Activated CD4-positive, alpha-beta T cell treated with anti-CD3 and anti-CD28 coated beads, Interleukin-2, Interleukin-6, amounts not matched to agents 100 ng/mL and 50 ng/mL, durations not matched to agents 16 hours and 8 hours (primary cell): ENCODE measurements around the gene POLR1G.
"Not testable (repeated sequence)": the region's sequence is repeated elsewhere in the genome, so short reads cannot be mapped to it uniquely, and the experiment has no call there.

Source experiments
- DNase-seq: peaks from one replicate; pipeline ENCODE4 v3.0.0-alpha.2; 2020

Gene POLR1G

DNA sequence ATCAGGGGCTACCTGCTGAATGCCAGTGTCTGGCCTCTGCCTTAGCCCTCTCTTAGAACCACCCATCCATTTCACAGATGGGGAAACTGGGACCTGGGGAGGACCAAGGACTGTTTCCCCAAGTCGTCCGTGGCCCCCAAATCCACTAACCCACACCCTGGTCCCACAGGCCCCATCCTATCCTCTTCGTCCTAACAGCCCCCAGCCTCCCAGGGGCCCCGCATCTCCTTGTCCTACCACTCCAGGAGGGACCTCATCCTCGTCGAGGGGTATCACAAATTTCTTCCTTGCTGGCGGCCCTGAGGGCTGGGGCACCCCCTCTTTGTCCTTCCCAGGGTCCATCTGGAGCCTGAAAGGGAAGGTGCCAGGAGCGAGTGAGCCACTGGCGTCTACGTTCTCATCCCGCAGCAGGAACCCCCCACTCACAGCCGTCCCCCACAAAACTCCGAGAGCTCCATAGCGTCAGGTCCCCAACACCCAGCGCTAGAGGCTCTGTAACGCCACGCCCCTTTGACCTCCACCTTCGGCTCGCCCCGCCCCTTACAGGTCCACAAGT is 16.7 kb downstream of the POLR1G start:
- DNase-seq = no peak

DNA sequence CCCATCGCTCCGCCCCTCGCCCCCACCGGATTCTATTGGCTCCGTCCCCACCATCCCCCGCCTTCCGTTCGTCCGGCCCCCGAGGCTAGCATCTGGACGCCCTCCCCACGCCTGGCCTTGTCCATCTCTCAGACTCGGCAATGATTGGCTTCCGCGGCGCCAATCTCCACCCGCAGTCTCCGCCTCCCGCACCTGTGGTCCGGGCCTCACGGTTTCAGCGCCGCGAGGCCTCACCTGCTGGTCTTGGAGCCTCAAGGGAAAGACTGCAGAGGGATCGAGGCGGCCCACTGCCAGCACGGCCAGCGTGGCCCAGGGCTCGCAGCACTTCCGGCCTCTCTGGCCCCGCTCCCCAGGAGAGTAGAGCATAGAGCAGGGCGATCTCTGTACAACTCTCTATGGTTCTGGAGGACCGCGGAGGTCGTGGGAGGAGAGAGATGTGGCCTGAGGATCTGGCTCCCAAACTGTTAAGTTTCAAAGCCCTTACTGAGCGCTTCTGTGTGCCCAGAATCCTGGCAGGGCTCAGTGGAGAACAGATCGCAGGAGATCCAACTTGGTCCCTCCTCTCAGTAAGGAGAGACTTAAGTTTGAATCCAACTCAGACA is 17.2 kb downstream of the POLR1G start, which contains the start of gene ERCC1:
Gene ERCC1, minus strand, starts transcription at position 329 of the 602 bp plus-strand sequence. CDS start 543 bp downstream, outside the sequence.
- peak; percentile 95 for DNase-seq

DNA sequence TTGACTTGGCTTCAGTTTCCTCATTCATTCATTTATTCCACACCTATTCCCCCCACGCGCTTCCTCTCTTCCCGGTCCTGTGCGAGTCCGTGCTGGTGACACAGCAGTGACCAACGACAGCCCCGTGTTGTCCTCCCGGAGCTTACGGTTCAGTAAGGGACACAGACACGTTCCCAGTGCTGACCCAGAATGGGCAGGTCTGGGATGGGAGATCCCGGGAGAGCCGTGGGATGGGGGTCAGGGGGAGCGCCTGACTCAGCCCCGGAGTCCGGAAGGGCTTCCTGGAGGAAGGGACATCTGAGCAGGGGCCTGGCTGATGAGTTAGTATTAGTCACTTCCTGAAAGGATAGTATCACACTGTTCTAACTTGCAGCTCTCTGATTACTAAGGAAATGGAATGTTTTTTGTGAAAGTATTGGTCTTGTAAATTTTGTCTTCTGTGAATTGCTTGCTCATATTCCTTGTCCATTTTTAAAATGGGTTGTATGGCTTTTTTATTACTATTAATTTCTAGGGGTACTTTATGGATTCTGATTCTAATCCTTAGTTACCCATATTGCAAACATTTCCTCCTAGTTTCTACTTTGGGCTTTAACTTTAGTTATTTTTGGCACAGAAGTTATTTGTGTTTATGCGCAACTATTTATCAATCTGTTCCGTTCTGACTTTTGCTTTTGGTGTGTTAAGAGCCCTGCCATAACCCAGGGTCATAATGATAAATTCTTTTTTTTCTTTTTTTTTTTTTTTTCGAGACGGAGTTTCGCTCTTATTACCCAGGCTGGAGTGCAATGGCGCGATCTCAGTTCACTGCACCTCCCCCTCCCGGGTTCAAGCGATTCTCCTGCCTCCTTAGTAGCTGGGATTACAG is 18.0 kb downstream of the POLR1G start:
- DNase-seq = peak; percentile 72

DNA sequence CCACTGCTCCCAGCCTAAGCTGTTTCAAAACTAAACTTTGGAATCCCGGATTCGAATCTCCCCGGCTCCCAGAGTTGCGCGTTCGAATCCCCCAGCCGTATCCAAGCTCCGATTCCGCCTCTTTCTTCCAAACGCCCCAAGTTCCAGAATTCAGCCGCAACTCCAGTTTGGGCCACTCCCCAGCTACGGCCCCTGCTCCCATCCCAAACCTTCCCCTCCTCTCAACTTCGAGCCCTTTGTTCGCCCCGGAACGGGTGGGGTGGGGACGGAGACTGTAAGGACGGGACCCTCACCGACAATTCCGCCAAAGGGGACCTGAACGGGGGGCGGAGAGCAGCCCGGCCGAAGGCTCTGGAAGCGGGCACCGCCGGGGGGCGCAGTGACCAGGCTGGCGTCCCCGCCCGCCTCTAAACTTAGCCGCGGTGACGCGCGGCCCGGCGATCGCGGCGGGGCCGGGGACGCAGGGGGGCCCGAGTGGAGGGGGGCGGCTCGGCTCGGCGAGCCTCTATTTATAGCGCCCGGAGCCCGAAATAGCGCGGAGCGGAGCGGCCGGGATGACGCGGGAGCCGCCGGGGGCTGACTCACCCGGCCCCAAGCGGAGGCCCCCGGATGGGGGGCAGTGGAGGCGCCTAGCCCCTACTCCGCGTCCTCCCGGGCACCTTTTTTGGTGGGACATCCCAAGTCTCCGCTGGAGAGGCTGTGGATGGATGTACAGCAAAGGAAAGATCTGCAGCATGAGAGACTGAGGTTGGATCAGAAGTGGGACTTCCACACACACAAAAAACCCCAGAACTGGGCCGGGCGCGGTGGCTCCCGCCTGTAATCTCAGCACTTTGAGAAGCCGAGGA is 22.2 kb downstream of the POLR1G start:
- no peak for DNase-seq

DNA sequence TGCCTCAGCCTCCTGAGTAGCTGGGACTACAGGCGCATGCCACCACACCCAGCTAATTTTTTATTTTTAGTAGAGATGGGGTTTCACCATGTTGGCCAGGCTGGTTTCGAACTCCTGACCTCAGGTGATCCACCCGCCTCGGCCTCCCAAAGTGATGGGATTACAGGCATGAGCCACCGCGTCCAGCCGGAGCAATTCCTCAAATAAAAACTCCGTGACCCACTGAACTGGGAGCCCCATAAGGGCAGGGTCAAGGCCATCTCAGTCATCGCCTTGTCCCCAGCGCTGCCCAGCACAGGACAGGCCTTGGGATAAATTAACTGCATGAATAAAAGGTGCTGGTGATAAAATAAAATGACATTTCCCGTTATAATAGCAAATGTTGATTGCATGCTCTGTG is 23.5 kb downstream of the POLR1G start:
- not testable (repeated sequence) for DNase-seq

DNA sequence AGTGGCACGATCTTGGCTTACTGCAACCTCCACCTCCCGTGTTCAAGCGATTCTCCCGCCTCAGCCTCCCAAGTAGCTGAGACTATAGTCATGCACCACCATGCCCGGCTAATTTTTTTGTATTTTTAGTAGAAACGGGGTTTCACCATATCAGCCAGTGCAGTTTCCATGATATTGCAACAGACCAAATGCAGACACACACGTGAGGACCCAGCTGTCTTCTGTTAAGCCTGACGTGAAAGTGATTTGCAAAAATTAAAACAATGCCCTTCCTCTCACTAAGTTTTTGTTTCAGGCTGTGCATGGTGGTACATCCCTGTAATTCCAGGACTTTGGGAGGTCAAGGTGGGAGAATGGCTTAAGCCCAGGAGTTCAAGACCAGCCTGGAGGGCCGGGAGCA is 24.6 kb downstream of the POLR1G start:
- not testable (repeated sequence) for DNase-seq

DNA sequence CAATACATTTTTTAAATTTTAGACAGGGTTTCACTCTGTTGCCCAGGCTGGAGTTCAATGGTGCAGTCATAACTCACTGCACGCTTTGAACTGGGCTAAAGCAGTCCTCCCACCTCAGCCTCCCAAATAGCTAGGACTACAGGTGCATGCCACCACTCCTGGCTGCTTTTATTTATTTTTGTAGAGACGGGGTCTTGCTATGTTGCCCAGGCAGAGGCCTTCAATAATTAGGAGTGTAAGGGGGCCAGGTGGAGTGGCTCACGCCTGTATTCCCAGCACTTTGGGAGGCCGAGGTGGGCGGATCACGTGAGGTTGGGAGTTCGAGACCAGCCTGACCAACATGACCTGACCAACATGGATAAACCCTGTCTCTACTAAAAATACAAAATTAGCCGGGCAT is 26.1 kb downstream of the POLR1G start:
- not testable (repeated sequence) for DNase-seq

DNA sequence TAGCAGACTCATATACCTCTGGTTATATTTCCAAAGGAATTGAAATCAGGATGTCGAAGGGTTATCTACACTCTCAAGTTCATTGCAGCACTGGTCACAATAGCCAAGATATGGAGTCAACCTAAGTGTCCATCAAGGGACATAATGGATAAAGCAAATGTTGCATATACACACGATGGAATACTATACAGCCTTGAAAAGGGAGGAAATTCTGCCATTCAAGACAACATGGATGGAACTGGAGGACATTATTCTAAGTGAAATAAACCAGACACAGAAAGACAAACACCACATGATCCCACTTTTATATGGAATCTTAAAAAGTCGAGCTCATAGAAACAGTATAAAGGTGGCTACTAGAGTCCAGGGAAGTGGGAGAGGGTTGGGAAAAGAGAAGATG is 30.9 kb downstream of the POLR1G start:
- no peak for DNase-seq

DNA sequence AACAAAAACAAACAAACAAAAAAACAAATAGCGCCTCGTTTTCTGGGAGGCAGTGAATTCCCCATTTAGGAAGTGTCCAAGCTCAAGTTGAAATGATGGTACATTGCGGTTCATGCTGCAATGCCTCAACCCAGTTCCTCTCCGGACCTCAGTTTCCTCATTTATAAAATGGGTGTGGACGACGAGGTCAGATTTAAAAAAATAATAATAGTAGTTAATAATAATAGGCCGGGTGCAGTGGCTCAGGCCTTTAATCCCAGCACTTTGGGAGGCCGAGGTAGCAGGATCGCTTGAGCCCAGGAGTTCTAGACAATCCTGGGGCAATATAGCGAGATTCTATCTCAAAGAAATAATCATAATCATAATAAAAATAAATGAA is 32.7 kb downstream of the POLR1G start:
- DNase-seq = no peak

DNA sequence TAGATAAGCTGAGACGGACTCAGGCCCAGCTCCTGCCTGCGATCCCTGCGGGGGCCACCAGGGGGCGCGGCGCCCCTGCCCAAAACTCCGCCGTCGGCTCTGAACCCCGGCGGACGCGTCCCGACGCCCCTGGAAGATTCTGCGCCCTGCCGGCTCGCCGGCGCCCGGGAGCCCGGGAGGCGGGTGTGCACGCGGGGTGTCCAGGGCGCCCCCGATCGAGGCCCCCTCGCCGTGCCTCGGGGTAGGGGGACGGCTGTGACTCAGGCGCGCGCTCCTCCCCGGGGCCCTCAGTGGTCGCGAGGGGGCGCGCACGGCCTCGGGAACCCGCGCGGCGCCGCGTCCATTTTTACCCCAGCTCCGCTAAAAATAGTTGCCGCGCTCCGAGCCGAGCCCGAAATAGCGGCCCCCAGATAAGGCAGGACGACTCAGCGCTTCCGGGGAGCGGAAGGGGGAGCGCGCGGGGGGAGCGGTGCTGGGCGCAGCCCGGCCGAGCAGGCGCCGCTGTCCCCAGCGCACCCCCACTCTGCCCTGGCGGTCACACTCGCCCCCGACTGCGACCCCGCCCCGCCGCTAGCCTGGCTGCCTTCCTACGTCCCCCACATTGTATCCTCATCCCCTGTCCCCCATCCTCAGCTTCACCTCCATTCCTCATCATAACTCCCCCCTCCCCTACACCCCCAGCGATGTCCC is 33.3 kb downstream of the POLR1G start:
- DNase-seq = peak; percentile 86

DNA sequence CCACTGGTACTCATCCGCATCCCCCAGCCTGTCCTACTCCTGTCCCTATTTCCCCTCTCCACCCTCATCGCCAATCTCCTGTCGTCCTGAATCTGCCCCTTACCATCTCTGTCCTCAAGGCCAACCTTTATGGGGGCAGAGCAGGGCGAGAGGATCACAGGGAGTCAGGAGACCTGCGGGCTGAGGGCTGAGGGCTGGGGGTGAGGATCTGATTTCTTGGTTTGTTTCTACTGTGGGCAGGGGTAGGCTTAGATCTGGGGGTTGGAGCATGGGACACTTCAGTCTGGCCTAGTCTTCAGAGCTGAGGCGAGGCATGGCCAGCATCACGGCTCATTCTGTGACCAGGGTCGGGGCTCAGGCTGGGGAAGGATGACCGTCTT is 33.8 kb downstream of the POLR1G start:
- no peak for DNase-seq

DNA sequence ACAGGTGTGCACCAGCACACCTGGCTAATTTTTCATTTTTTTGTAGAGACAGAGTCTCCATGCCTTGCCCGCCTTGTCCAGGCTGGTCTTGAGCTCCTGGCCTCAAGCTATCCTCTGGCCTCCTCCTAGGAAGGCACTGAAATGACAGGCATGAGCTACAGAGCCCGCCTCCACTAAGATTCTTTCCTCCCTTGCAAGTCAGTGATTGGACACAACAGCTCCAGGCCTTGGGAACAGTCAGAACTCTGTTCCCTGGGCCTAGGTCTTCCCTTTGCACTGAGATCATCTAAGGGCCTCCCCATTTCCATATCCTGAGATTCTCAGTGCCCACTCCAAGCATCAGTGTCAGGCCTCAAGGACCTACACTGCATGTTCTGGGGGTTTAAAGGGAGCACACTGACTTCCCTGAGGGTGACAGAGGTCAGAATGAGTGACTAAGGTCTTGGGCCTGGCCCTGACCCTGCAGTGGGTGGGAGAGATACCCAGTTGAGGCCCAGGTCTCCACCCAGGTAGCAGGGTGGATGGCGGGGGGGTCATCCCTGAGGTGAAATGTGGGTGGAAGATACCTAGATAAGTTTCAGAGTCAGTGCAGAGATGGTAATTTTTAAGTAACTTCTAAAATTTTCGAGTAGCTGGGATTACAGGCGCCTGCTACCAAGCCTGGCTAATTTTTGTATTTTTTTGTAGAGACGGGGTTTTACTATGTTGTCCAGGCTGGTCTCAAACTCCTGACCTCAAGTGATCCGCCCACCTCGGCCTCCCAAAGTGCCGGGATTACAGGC is 34.6 kb downstream of the POLR1G start:
- no peak for DNase-seq

DNA sequence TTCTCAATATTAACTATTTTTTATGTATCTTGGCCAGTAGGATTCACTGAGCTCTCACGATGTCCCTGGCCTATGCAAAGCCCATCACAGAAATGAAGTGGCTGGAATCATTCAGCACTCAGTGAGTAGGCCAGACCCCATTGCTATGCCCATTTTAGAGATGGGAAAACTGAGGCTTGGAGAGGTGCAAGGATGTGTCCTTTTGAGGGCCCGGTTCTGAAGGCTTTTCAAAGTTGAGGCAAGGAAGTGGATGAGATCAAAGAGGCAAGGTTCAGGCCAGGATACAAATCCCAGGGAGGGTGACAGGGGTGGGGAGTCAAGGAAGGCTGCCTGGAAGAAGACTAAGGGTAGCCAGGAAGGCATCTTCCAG is 35.9 kb downstream of the POLR1G start:
- DNase-seq = no peak

DNA sequence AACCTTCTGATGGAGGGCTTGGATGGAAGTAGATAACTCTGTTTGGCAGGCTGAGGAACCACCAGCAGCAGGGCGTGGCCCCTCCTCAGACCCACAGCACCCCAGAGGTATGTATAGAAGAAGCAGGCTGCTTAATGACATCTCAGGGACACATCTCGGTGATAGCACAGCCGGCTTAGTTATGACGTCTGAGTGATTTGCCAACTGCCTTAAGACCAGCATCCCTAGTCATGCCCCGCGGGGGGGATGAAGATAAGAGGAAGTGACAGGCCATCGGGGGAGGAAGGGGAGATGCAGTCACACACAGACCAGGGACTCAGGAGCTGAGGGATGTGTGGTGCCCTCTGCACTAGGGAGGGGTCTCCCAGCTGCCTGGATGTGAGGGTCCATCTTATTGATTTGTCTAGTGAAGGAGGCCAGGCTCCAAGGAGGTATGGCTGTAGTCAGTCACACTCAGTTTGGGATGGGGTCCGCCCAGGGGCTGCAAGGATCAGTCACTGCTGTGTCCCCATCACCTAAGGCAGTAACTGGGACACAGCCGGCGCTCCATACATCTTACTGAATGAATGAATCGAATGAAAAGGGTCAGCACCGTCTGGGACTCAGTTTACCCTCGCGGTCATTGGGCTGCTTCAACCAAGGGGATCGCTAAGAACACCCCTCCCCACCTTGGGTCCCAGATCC is 36.5 kb downstream of the POLR1G start:
- no peak for DNase-seq

DNA sequence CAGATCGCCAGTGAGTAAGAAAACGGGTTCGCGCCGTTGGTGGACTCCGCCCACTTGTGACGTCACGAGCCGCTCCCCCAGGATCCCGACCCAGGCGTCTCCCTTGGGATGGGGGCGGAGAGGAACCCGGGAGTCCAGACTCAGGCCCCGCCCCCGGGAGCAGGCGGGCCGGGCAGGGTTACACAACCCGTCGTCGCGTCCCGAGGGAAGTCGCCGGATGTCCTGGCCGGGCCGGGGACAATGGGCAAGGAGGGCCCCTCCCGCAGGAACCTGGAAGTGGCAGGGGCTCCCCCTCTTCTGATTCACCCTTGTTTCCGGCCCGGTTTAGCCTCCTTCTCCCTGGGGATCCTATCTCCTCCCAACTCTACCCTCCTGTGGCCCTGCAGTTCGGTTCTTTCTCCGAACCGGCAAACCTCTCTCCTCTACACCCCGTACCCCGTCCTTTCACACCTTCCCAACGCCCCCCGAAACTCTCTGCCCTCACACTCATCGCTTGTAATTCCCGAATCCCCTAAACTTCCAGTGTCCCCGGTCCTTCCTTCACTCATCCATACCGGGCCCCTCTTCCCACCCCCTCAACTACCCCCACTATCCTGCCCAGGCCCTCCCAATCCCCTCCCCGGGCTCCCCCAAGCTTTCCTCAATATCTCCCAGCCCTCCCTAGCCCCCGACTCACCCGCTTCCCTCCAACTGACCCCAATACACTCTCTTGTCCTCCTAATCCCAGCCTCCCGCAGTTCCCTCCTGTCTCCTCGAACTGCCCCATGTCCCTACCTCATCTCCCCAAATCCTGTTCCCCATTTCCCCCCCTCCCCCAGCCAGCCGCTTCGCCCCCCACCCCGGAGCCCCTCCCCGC is 37.2 kb downstream of the POLR1G start:
- peak; percentile 56 for DNase-seq

DNA sequence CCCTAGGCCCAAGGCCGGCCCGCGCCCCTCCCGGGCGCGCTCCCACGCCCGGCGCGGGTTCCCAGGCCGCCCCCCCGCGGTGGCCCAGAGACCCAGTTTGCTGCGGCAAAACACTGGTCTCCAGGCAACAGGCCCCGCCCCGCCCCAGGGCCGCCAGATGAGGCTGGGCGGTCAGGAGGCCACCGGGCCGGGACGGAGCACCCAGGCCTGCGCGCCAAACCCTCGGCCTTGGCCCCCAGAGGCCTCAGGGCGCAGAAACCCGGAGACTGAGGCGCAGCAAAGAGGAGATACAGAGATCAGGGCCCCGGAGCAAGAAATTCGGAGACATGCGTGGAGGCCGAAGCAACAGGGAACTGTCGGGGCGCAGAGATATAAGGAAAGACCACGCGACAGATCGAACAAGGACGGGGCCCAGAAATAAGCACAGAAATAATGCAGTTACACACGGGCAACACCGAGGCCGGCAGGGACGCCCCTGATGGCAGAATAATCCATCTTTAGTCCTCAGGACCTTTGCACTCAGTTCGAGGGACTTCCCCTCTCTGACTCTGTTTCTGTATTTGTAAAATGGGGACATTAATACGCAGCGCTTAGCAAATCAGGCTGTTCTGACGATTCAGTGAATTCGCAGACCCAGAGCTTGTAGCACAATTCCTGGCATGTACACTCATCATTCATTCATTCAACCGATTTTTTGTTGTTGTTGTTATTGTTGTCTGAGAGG is 38.0 kb downstream of the POLR1G start:
- peak; percentile 86 for DNase-seq

DNA sequence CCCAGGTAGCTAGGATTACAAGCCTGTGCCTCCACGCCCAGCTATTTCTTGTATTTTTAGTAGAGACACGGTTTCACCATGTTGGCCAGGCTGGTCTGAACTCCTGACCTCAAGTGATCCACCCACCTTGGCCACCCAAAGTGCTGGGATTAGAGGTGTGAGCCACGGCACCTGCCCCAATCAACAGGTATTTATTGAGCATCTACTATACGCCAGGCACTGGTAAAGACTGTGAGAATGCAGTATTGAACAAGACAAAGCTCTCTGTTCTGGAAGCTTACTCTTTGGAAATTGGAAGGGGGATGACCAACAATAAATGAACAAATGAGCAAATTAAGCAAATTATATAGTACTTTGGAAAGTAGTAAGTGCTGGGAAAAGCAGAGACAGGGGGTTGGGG is 38.7 kb downstream of the POLR1G start:
- DNase-seq = no peak

DNA sequence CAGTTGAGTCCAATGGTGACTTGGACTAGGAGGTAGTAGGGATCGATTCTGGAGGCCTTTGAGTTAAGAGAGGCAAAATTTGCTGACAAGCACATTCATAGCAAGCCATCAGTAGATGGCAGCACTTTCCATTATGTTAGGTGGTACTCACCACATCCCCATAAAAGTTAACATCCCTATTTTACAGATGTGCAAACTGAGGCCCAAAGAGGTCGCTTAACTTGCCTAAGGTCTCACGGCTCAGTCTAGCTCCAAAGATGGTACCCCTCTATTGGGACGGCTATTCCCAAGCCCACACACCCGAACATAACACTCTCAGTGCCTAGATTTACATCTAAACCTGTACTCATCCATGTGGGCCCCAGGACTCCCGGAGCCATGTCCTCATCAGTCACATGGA is 39.9 kb downstream of the POLR1G start:
- peak; percentile 51 for DNase-seq

DNA sequence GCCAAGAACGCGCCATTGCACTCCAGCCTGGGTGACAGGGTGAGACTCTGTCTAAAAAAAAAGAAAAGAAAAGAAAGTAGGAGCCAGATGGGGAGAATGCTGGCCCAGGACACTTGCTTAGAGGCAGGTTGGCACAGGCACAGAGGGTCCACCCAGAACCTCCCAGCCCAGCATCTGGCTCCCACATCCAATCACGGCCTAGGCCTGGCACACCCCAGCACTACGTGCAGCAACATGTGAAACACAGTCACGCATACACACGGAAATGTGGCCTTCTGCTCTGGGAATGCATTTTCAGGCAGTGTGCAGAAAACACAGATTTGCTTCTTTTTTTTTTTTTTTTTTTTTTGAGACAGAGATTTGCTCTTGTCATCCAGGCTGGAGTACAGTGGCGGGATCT is 40.5 kb downstream of the POLR1G start:
- no peak for DNase-seq

DNA sequence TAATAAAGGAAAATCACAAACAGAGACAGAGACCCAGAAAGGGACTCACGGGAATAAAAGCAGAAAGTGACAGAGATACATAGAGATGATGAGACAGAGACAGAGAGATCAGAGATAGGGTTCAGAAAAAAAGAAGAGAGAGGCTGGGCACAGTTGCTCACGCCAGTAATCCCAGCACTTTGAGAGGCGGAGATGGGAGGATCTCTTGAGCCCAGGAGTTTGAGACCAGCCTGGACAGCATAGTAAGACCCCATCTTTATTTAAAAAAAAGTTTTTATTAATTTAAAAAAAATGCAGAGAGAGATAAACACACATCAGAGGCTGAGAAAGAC is 41.9 kb downstream of the POLR1G start:
- DNase-seq = no peak
